HepG2 (cell line): Measurements from ENCODE around the gene MMP23B. TPM values are rescaled to one million over a fixed set of nuclear protein-coding genes. Genes with fewer than 3 reads are reported as not detected.
A peak's percentile ranks its signal among the peaks of the same experiment; 100 is the strongest.

ENCODE experiments used
- HOXA7 ChIP-seq: sonication (generic); formaldehyde crosslinking; IDR thresholded peaks from 2 replicates; pipeline ENCODE4 v1.8.1; 2022; ENCODE audit warnings: mild to moderate bottlenecking, missing genetic modification reagents, moderate library complexity
- MEIS2 ChIP-seq: sonication (generic); formaldehyde crosslinking; IDR thresholded peaks from 2 replicates; pipeline ENCODE4 v1.9.0; 2021; ENCODE audit warnings: mild to moderate bottlenecking, missing genetic modification reagents
- NFIC ChIP-seq: IDR thresholded peaks from 2 replicates; pipeline ENCODE4 v1.6.1; 2012; ENCODE audit warnings: mild to moderate bottlenecking, low read length, inconsistent platforms
- RNF2 ChIP-seq: fragments of 450-650 bp; conservative IDR thresholded peaks from 2 replicates; pipeline ENCODE4 v1.6.1; 2016; ENCODE audit warnings: low read depth
- SMARCE1 ChIP-seq: fragments of 450-650 bp; IDR thresholded peaks from 2 replicates; pipeline ENCODE4 v1.6.1; 2017; ENCODE audit warnings: borderline replicate concordance
- TEAD2 ChIP-seq: sonication (generic); formaldehyde crosslinking; IDR thresholded peaks from 2 replicates; pipeline ENCODE4 v1.9.0; 2021; ENCODE audit warnings: missing genetic modification reagents
- TRIM24 ChIP-seq: sonication (generic); formaldehyde crosslinking; IDR thresholded peaks from 2 replicates; pipeline ENCODE4 v1.8.0; 2022; ENCODE audit warnings: mild to moderate bottlenecking, missing genetic modification reagents
- ZKSCAN1 ChIP-seq: fragments of 150-350 bp; IDR thresholded peaks from 2 replicates; pipeline ENCODE4 v1.6.1; 2014; ENCODE audit warnings: low read length
- ZNF121 ChIP-seq: sonication (generic); formaldehyde crosslinking; IDR thresholded peaks from 2 replicates; pipeline ENCODE4 v1.5.0; 2020; ENCODE audit warnings: mild to moderate bottlenecking, missing genetic modification reagents
- ZNF143 ChIP-seq: sonication (generic); formaldehyde crosslinking; IDR thresholded peaks from 2 replicates; pipeline ENCODE4 v1.4.0; 2020; ENCODE audit warnings: missing genetic modification reagents
- ZNF34 ChIP-seq: sonication (generic); formaldehyde crosslinking; IDR thresholded peaks from 2 replicates; pipeline ENCODE4 v1.4.0; 2020; ENCODE audit warnings: mild to moderate bottlenecking, missing genetic modification reagents, borderline replicate concordance
- ZNF564 ChIP-seq: sonication (generic); formaldehyde crosslinking; IDR thresholded peaks from 2 replicates; pipeline ENCODE4 v1.8.1; 2023; ENCODE audit warnings: mild to moderate bottlenecking, missing genetic modification reagents
- ZNF598 ChIP-seq: sonication (generic); formaldehyde crosslinking; IDR thresholded peaks from 2 replicates; pipeline ENCODE4 v1.5.1; 2020; ENCODE audit warnings: mild to moderate bottlenecking, missing genetic modification reagents, borderline replicate concordance
- ZNF713 ChIP-seq: sonication (generic); formaldehyde crosslinking; IDR thresholded peaks from 2 replicates; pipeline ENCODE4 v1.4.0; 2020; ENCODE audit warnings: mild to moderate bottlenecking, missing genetic modification reagents
- ZNF850 ChIP-seq: sonication (generic); formaldehyde crosslinking; conservative IDR thresholded peaks from 2 replicates; pipeline ENCODE4 v1.9.0; 2021; ENCODE audit warnings: mild to moderate bottlenecking, missing genetic modification reagents
- polyA plus RNA-seq, 8 experiments: library from polyadenylated mRNA; depleted of rRNA in 3 of 8; stranded (reverse) in 7 of 8; unstranded in 1 of 8; fragments of >200 nt; fragmentation: Illumina TruSeq in 4 of 8; extraction: Trizol in 4 of 8; gene quantifications; 2 replicates each; pipeline versions ENCODE4 v1.2.1 to v1.2.3, GENCODE V29; 2011 to 2016; ENCODE audit warnings: low read depth in 4 of 8, missing spikeins in 1 of 8, mixed read lengths in 1 of 8; ENCODE audit not compliant: insufficient read depth in 1 of 8
- total RNA-seq, 5 experiments: library from RNA; depleted of rRNA; stranded (reverse); fragments of >200 nt; fragmentation: Illumina TruSeq; extraction: Trizol; gene quantifications; 2 replicates each; pipeline ENCODE4 v1.2.3, GENCODE V29; 2016; ENCODE audit warnings: low read depth in 1 of 5
- TF ChIP-seq, protein P1 (sequence below): sonication (generic); formaldehyde crosslinking; IDR thresholded peaks from 2 replicates; pipeline ENCODE4 v1.5.1; 2020; ENCODE audit warnings: missing genetic modification reagents, mild to moderate bottlenecking, borderline replicate concordance
- TF ChIP-seq, protein P2 (sequence below): sonication (generic); formaldehyde crosslinking; IDR thresholded peaks from 2 replicates; pipeline ENCODE4 v1.4.0; 2020; ENCODE audit warnings: missing genetic modification reagents
- TF ChIP-seq, protein P3 (sequence below): sonication (generic); formaldehyde crosslinking; IDR thresholded peaks from 2 replicates; pipeline ENCODE4 v1.4.0; 2020; ENCODE audit warnings: missing genetic modification reagents
- TF ChIP-seq, protein P4 (sequence below): IDR thresholded peaks from 2 replicates; pipeline ENCODE4 v1.6.1; 2012; ENCODE audit warnings: low read depth, low read length, improper control_type of control experiment
- TF ChIP-seq, protein P5 (sequence below): IDR thresholded peaks from 2 replicates; pipeline ENCODE4 v1.6.1; 2016; ENCODE audit warnings: low read depth, missing genetic modification reagents, missing compliant biosample characterization

MMP23B gene
- total and polyA plus RNA-seq, 2 of the 13 experiments (the other 11 are each of a cell fraction or from before 2014, with no cell fraction given) = 0.61 to 0.75 TPM

DNA sequence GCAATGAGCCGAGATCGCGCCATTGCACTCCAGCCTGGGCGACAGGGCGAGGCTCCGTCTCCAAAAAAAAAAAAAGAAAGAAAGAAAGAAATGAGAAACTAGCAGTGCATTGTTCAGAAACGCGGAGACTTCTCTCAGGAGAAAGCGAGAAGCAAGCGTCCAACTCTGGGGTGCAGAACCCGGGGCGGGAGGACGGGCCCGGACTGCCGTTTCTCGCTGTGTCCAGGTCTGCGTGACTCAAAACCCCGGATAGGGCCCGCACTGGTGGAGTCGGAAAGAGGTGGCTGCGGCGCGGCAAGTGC is 17.1 kb upstream of the MMP23B start (continued):
- no peak for TF ChIP-seq HOXA7 (CRISPR knock-in tag)
- TF ChIP-seq RNF2 = no peak
- TF ChIP-seq ZNF34 (CRISPR knock-in tag) = no peak
- no peak for TF ChIP-seq ZKSCAN1
- TF ChIP-seq SMARCE1 = no peak
- no peak for TF ChIP-seq TRIM24
- TF ChIP-seq, protein P1, sequence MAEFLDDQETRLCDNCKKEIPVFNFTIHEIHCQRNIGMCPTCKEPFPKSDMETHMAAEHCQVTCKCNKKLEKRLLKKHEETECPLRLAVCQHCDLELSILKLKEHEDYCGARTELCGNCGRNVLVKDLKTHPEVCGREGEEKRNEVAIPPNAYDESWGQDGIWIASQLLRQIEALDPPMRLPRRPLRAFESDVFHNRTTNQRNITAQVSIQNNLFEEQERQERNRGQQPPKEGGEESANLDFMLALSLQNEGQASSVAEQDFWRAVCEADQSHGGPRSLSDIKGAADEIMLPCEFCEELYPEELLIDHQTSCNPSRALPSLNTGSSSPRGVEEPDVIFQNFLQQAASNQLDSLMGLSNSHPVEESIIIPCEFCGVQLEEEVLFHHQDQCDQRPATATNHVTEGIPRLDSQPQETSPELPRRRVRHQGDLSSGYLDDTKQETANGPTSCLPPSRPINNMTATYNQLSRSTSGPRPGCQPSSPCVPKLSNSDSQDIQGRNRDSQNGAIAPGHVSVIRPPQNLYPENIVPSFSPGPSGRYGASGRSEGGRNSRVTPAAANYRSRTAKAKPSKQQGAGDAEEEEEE = no peak
- TF ChIP-seq, protein P2, sequence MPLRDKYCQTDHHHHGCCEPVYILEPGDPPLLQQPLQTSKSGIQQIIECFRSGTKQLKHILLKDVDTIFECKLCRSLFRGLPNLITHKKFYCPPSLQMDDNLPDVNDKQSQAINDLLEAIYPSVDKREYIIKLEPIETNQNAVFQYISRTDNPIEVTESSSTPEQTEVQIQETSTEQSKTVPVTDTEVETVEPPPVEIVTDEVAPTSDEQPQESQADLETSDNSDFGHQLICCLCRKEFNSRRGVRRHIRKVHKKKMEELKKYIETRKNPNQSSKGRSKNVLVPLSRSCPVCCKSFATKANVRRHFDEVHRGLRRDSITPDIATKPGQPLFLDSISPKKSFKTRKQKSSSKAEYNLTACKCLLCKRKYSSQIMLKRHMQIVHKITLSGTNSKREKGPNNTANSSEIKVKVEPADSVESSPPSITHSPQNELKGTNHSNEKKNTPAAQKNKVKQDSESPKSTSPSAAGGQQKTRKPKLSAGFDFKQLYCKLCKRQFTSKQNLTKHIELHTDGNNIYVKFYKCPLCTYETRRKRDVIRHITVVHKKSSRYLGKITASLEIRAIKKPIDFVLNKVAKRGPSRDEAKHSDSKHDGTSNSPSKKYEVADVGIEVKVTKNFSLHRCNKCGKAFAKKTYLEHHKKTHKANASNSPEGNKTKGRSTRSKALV = 0 out of 2 replicates have a peak, but pooled peaks have one; percentile 8
- no peak for TF ChIP-seq ZNF121 (CRISPR knock-in tag)
- TF ChIP-seq, protein P3, sequence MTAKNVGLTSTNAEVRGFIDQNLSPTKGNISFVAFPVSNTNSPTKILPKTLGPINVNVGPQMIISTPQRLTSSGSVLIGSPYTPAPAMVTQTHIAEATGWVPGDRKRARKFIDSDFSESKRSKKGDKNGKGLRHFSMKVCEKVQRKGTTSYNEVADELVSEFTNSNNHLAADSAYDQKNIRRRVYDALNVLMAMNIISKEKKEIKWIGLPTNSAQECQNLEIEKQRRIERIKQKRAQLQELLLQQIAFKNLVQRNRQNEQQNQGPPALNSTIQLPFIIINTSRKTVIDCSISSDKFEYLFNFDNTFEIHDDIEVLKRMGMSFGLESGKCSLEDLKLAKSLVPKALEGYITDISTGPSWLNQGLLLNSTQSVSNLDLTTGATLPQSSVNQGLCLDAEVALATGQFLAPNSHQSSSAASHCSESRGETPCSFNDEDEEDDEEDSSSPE (CRISPR knock-in tag) = 0 out of 2 replicates have a peak, but pooled peaks have one; percentile 15
- TF ChIP-seq, protein P4, sequence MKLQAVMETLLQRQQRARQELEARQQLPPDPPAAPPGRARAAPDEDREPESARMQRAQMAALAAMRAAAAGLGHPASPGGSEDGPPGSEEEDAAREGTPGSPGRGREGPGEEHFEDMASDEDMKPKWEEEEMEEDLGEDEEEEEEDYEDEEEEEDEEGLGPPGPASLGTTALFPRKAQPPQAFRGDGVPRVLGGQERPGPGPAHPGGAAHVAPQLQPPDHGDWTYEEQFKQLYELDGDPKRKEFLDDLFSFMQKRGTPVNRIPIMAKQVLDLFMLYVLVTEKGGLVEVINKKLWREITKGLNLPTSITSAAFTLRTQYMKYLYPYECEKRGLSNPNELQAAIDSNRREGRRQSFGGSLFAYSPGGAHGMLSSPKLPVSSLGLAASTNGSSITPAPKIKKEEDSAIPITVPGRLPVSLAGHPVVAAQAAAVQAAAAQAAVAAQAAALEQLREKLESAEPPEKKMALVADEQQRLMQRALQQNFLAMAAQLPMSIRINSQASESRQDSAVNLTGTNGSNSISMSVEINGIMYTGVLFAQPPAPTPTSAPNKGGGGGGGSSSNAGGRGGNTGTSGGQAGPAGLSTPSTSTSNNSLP = no peak
- 0 out of 2 replicates have a peak, but pooled peaks have one; percentile 11 for TF ChIP-seq ZNF713
- TF ChIP-seq, protein P5, sequence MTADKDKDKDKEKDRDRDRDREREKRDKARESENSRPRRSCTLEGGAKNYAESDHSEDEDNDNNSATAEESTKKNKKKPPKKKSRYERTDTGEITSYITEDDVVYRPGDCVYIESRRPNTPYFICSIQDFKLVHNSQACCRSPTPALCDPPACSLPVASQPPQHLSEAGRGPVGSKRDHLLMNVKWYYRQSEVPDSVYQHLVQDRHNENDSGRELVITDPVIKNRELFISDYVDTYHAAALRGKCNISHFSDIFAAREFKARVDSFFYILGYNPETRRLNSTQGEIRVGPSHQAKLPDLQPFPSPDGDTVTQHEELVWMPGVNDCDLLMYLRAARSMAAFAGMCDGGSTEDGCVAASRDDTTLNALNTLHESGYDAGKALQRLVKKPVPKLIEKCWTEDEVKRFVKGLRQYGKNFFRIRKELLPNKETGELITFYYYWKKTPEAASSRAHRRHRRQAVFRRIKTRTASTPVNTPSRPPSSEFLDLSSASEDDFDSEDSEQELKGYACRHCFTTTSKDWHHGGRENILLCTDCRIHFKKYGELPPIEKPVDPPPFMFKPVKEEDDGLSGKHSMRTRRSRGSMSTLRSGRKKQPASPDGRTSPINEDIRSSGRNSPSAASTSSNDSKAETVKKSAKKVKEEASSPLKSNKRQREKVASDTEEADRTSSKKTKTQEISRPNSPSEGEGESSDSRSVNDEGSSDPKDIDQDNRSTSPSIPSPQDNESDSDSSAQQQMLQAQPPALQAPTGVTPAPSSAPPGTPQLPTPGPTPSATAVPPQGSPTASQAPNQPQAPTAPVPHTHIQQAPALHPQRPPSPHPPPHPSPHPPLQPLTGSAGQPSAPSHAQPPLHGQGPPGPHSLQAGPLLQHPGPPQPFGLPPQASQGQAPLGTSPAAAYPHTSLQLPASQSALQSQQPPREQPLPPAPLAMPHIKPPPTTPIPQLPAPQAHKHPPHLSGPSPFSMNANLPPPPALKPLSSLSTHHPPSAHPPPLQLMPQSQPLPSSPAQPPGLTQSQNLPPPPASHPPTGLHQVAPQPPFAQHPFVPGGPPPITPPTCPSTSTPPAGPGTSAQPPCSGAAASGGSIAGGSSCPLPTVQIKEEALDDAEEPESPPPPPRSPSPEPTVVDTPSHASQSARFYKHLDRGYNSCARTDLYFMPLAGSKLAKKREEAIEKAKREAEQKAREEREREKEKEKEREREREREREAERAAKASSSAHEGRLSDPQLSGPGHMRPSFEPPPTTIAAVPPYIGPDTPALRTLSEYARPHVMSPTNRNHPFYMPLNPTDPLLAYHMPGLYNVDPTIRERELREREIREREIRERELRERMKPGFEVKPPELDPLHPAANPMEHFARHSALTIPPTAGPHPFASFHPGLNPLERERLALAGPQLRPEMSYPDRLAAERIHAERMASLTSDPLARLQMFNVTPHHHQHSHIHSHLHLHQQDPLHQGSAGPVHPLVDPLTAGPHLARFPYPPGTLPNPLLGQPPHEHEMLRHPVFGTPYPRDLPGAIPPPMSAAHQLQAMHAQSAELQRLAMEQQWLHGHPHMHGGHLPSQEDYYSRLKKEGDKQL (CRISPR knock-in tag) = no peak
- no peak for TF ChIP-seq ZNF850 (CRISPR knock-in tag)
- TF ChIP-seq NFIC = no peak
- TF ChIP-seq TEAD2 (CRISPR knock-in tag) = no peak
- no peak for TF ChIP-seq ZNF598 (CRISPR knock-in tag)
- no peak for TF ChIP-seq ZNF564 (CRISPR knock-in tag)
- TF ChIP-seq ZNF143 (CRISPR knock-in tag) = no peak
- no peak for TF ChIP-seq MEIS2
